ENCODE measurements around the gene PIK3R3. TPM values are rescaled to one million over a fixed set of nuclear protein-coding genes. Genes with fewer than 3 reads are reported as not detected.

Gene PIK3R3
- total and polyA plus RNA-seq, 9 donors, result 3.6 to 20.3 (median 10.7) TPM

DNA sequence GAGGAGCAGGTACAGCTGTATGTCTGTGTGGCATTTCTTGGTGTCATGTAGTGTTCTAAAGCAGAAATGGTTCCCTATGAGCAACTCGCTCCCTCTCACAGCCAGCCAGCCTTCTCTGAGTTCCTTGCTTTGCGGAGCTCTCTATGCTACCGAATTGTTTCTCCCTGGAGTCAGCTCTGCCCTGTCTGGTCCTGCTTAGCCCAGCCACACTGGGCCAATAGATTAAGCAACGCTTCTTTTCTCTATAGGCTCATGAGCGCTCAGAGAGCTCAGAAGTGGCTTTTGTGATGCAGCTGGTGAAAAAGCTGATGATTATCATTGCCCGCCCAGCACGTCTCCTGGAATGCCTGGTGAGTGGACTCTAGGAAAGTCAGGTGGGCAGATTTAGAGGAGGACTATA lies 113.1 kb downstream of the PIK3R3 start:
- Histone ChIP-seq H3K9me3 (no peaks in the 10 kb centered on the region), H3K36me3 (no peaks in the 10 kb centered on the region), H3K4me1 (ENCODE audit: insufficient read depth) (no peaks in the 10 kb centered on the region), H3K27ac (no peak overlapping the region), H3K4me3 (no peak overlapping the region), H3K27me3 (no peaks in the 10 kb centered on the region)
- intact Hi-C loops (cut with DNase I), result no loop called here
- TF ChIP-seq, protein P1, sequence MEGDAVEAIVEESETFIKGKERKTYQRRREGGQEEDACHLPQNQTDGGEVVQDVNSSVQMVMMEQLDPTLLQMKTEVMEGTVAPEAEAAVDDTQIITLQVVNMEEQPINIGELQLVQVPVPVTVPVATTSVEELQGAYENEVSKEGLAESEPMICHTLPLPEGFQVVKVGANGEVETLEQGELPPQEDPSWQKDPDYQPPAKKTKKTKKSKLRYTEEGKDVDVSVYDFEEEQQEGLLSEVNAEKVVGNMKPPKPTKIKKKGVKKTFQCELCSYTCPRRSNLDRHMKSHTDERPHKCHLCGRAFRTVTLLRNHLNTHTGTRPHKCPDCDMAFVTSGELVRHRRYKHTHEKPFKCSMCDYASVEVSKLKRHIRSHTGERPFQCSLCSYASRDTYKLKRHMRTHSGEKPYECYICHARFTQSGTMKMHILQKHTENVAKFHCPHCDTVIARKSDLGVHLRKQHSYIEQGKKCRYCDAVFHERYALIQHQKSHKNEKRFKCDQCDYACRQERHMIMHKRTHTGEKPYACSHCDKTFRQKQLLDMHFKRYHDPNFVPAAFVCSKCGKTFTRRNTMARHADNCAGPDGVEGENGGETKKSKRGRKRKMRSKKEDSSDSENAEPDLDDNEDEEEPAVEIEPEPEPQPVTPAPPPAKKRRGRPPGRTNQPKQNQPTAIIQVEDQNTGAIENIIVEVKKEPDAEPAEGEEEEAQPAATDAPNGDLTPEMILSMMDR (IDR thresholded peaks at IDR 0.05), result no peak
- TF ChIP-seq POLR2A (IDR thresholded peaks at IDR 0.05) (no peak), EP300 (IDR thresholded peaks at IDR 0.05) (no peak)
- DNase-seq, result no peak
- WGBS, 3 donors, result 97 to 98% (median 97%) methylated on average over 7 of the region's 7 CpGs

DNA sequence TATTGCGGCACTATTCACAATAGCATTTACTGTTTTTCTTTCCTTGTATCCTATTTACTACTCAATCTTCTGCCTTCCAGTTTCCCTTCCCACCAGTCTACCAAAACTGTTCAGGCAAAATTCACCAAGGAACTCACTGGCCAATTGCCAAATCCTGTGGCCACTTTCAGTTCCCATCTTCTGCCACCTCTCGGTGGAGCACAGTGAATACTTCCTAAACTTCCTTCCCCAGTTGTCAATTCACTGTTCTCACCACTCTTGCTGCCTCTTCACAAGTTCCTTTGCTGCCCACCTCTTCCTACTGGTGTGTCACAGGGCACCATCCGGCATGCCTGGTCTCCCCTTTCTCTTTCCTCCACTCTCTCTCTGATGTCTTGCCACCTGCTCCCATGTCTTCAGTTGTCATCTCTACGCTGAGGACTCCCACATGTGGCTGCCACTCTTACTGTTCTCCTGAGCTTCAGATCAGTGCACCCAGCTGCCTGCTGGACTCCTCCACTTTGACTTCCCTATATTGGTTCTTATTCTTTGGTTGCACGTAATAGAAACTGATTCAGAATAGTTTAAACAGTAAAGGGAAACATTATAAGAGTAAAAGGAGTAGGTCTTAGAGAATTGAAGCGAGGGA lies 114.4 kb downstream of the PIK3R3 start:
- WGBS, 3 donors, result 94 to 97% (median 94%) methylated on average over 6 of the region's 6 CpGs
- no peak overlapping the region for H3K4me3 ChIP-seq

DNA sequence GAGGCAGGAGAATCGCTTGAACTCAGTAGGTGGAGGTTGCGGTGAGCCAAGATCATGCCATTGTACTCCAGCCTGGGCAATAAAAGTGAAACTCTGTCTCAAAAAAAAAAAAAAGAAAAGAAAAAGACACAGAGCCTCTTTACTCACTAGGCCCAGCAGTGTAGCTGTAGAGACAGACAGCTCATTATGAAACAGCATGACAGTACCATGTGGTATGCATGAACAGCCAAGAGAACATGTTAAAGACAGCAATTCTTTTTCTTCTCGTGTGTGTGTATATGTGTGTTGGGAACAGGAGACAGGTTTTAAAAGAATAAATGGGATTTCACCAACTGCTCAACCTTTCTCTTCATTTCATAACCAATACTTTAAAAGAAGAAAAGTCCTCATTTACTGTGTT lies 118.8 kb downstream of the PIK3R3 start:
- Histone ChIP-seq H3K27me3 (no peaks in the 10 kb centered on the region), H3K27ac (no peak overlapping the region), H3K4me1 (ENCODE audit: insufficient read depth) (no peaks in the 10 kb centered on the region), H3K36me3 (no peaks in the 10 kb centered on the region), H3K4me3 (no peak overlapping the region), H3K9me3 (no peaks in the 10 kb centered on the region)
- TF ChIP-seq POLR2A (IDR thresholded peaks at IDR 0.05), result no peak
- TF ChIP-seq EP300 (IDR thresholded peaks at IDR 0.05), result no peak
- no peak for DNase-seq
- intact Hi-C loops (cut with DNase I), result no loop called here
- 93 to 100% (median 97%) methylated on average over 3 of the region's 3 CpGs for WGBS, 3 donors

More for the DNA sequence above, 114.4 kb downstream of the PIK3R3 start:
- Histone ChIP-seq H3K9me3 (no peaks in the 10 kb centered on the region), H3K4me1 (ENCODE audit: insufficient read depth) (no peaks in the 10 kb centered on the region), H3K27me3 (no peaks in the 10 kb centered on the region), H3K27ac (no peak overlapping the region), H3K36me3 (no peaks in the 10 kb centered on the region)
- TF ChIP-seq, protein P1 (IDR thresholded peaks at IDR 0.05), result no peak
- no peak for TF ChIP-seq EP300 (IDR thresholded peaks at IDR 0.05)
- no peak for TF ChIP-seq POLR2A (IDR thresholded peaks at IDR 0.05)
- intact Hi-C loops (cut with DNase I), result no loop called here
- DNase-seq, result no peak

DNA sequence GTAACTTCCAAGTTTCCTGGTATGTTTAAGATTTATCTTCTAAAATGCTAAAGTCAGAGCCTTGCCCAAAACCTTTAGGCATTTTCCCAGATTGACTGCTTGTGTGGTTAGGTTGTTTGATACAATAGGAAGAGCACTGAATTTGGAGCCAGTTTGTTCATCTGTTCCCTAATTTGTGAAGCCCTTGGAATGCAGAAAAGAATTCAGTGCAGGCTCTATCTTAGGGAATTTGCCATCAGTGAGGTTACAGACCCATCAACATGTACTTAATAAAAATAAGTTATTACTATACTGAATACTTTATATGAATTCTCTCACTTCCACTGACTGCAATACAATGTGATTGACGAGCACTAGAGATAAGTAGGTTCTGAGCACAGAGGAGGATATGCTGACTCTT lies 120.2 kb downstream of the PIK3R3 start:
- no peaks in the 10 kb centered on the region for H3K9me3 ChIP-seq
- H3K27me3 ChIP-seq, result no peaks in the 10 kb centered on the region
- no peaks in the 10 kb centered on the region for H3K36me3 ChIP-seq
- TF ChIP-seq EP300 (IDR thresholded peaks at IDR 0.05), result no peak
- TF ChIP-seq, protein P1 (IDR thresholded peaks at IDR 0.05), result no peak
- TF ChIP-seq POLR2A (IDR thresholded peaks at IDR 0.05), result no peak
- 86 to 97% (median 90%) methylated on average over 1 of the region's 1 CpG for WGBS, 3 donors
- no peak overlapping the region for H3K4me3 ChIP-seq
- H3K27ac ChIP-seq, result no peak overlapping the region
- DNase-seq, result no peak
- H3K4me1 ChIP-seq (ENCODE audit: insufficient read depth), result no peaks in the 10 kb centered on the region
- intact Hi-C loops (cut with DNase I), result no loop called here

DNA sequence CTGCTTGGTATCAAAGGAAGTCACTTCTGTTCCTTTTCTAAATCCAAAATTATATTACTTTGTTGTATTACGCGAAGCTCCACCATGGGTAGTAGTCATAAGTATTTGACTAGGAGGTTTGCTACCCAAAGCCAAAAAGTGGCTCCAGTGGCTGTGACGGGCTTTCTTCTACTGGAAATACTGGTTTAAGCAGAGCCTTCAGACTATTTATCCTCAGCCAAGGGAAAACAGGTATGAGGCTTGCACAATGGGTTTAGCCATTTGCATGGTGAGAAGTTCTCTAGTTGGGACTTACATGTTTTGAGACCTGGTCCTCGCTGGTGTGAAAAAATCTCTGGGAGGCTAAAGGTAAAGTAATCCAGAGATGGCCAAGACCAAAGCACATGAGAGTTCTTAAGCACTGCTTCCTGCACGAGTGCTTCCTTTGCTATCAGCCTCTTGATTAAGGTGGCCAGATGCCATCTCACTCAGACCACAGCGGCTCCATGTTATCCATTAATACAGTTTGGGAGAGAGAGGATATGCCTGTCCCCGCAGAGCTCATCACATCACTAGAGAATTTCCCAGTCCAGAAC lies 121.2 kb downstream of the PIK3R3 start:
- Histone ChIP-seq H3K4me1 (ENCODE audit: insufficient read depth) (no peaks in the 10 kb centered on the region), H3K36me3 (no peaks in the 10 kb centered on the region), H3K27me3 (no peaks in the 10 kb centered on the region), H3K4me3 (no peak overlapping the region), H3K9me3 (no peaks in the 10 kb centered on the region), H3K27ac (no peak overlapping the region)
- 78 to 91% (median 91%) methylated on average over 7 of the region's 7 CpGs for WGBS, 3 donors
- TF ChIP-seq EP300 (IDR thresholded peaks at IDR 0.05), result no peak
- intact Hi-C loops (cut with DNase I), result no loop called here
- no peak for DNase-seq

Data from ovary (tissue), 9 donors.